GM12878 (cell line): ENCODE measurements around the gene CARS2. TPM values are rescaled to one million over a fixed set of nuclear protein-coding genes. Genes with fewer than 3 reads are reported as not detected.

Source experiments
- ATAC-seq: fragments of 200-7000 bp; cut with Tn5 transposase; 3 replicates; pipeline ENCODE4 v1.9.1; 2020; ENCODE audit warnings: mild to moderate bottlenecking, moderate library complexity
- BruUV-seq: library from RNA; stranded (reverse); fragments of 400-500 nt; replicated peaks from 2 replicates; lab custom pipeline; 2021; lab: Mats Ljungman, UMichigan
- CTCF ChIA-PET: fragments of 300-600 bp; sonication (Branson Sonifier 250); formaldehyde crosslinking; extraction: SDS; loops from one replicate; lab custom pipeline; 2021; ENCODE audit warnings: inconsistent platforms; lab: Yijun Ruan, JAX
- POLR2A ChIA-PET: fragments of 350-600 bp; formaldehyde crosslinking; extraction: SDS; loops from one replicate; lab custom pipeline; 2021; ENCODE audit warnings: inconsistent platforms; lab: Charles Lee
- RAD21 ChIA-PET: fragments of 300-600 bp; sonication (Branson Sonifier 250); formaldehyde crosslinking; loops from one replicate; lab custom pipeline; 2023; ENCODE audit warnings: antibody characterized with exemption; ENCODE audit not compliant: unreplicated experiment; lab: Charles Lee
- SMC1A ChIA-PET: fragments of 300-600 bp; sonication (Branson Sonifier 250); formaldehyde crosslinking; loops from one replicate; lab custom pipeline; 2023; ENCODE audit not compliant: unreplicated experiment, uncharacterized antibody; lab: Charles Lee
- DNase-seq: peaks from one replicate; pipeline ENCODE4 v3.0.0-alpha.2; 2011; ENCODE audit warnings: low read depth, low spot score
- FAIRE-seq: peaks from 3 replicates; lab custom pipeline; 2011; peaks lifted over from hg19 to GRCh38; lab: Jason Lieb, UNC
- H2AFZ ChIP-seq: 2 replicates; pipeline ENCODE4 v1.6.0; 2011; ENCODE audit warnings: low read depth, low read length, control low read depth; ENCODE audit not compliant: control insufficient read depth
- H3K27ac ChIP-seq: 2 replicates; pipeline ENCODE4 v1.5.1; 2011; ENCODE audit warnings: control low read depth; ENCODE audit not compliant: control insufficient read depth, insufficient read depth
- H3K27me3 ChIP-seq, 2 experiments: replicated peaks in 1 of 2; 2 replicates each; pipeline versions ENCODE4 v1.6.0 to v1.6.1; 2011; ENCODE audit warnings: low read length in 1 of 2; ENCODE audit not compliant: control insufficient read depth in 2 of 2, insufficient read depth in 2 of 2
- H3K36me3 ChIP-seq, 2 experiments: 2 replicates each; pipeline ENCODE4 v1.5.1; 2011; ENCODE audit warnings: low read length in 1 of 2; ENCODE audit not compliant: control insufficient read depth in 2 of 2, insufficient read depth in 2 of 2
- H3K4me1 ChIP-seq: 2 replicates; pipeline ENCODE4 v1.6.1; 2011; ENCODE audit warnings: mild to moderate bottlenecking, low read length, moderate library complexity, mixed read lengths; ENCODE audit not compliant: control insufficient read depth, insufficient read depth
- H3K4me2 ChIP-seq: 2 replicates; pipeline ENCODE4 v1.6.0; 2011; ENCODE audit warnings: control low read depth; ENCODE audit not compliant: control insufficient read depth, insufficient read depth
- H3K4me3 ChIP-seq: fragments of 200-600 bp; sonication (generic); 2 replicates; pipeline ENCODE4 v1.5.1; 2016
- H3K79me2 ChIP-seq: 2 replicates; pipeline ENCODE4 v1.6.0; 2011; ENCODE audit warnings: low read length; ENCODE audit not compliant: control insufficient read depth, insufficient read depth
- H3K9ac ChIP-seq: 2 replicates; pipeline ENCODE4 v1.8.0; 2011; ENCODE audit warnings: low read length, control low read depth, mixed read lengths; ENCODE audit not compliant: control insufficient read depth, insufficient read depth
- H3K9me3 ChIP-seq: replicated peaks from 3 replicates; pipeline ENCODE4 v1.5.1; 2011; ENCODE audit warnings: mild to moderate bottlenecking, low read length; ENCODE audit not compliant: control insufficient read depth, insufficient read depth
- H4K20me1 ChIP-seq: 2 replicates; pipeline ENCODE4 v1.6.0; 2011; ENCODE audit not compliant: control insufficient read depth, insufficient read depth
- CREB1 ChIP-seq: IDR thresholded peaks from 2 replicates; pipeline ENCODE4 v1.6.1; 2012; ENCODE audit warnings: low read depth, mild to moderate bottlenecking, inconsistent platforms
- EGR1 ChIP-seq, 2 experiments: IDR thresholded peaks; 1 replicate in 1 of 2; 2 replicates in 1 of 2; pipeline ENCODE4 v1.6.1; 2011 to 2012; ENCODE audit warnings: low read depth in 2 of 2, low read length in 2 of 2, borderline replicate concordance in 1 of 2, mild to moderate bottlenecking in 1 of 2, moderate library complexity in 1 of 2
- MLLT1 ChIP-seq: fragments of 450-650 bp; IDR thresholded peaks from 2 replicates; pipeline ENCODE4 v1.6.1; 2016; ENCODE audit warnings: mild to moderate bottlenecking
- NFYA ChIP-seq: IDR thresholded peaks from 2 replicates; pipeline ENCODE4 v1.6.1; 2011; ENCODE audit warnings: low read depth, mild to moderate bottlenecking, low read length, improper control_type of control experiment, borderline replicate concordance
- PKNOX1 ChIP-seq: fragments of 450-650 bp; IDR thresholded peaks from 2 replicates; pipeline ENCODE4 v1.6.1; 2016; ENCODE audit warnings: mild to moderate bottlenecking
- POLR2A ChIP-seq: IDR thresholded peaks from 2 replicates; pipeline ENCODE4 v1.6.1; 2011; ENCODE audit warnings: low read depth, mild to moderate bottlenecking, low read length
- POLR2AphosphoS5 ChIP-seq: IDR thresholded peaks from 2 replicates; pipeline ENCODE4 v1.6.1; 2011; ENCODE audit warnings: mild to moderate bottlenecking, low read length, inconsistent platforms
- PRDM15 ChIP-seq: fragments of 450-650 bp; formaldehyde crosslinking; IDR thresholded peaks from 2 replicates; pipeline ENCODE4 v1.4.0; 2020; ENCODE audit warnings: mild to moderate bottlenecking, moderate library complexity
- SUPT20H ChIP-seq: IDR thresholded peaks from 2 replicates; pipeline ENCODE4 v1.6.1; 2011; ENCODE audit warnings: low read depth, mild to moderate bottlenecking, low read length, moderate library complexity, borderline replicate concordance; ENCODE audit not compliant: control insufficient read depth
- TCF7 ChIP-seq: IDR thresholded peaks from 2 replicates; pipeline ENCODE4 v1.6.1; 2014; ENCODE audit warnings: antibody characterized with exemption, borderline replicate concordance
- ZBTB33 ChIP-seq: fragments of 450-650 bp; IDR thresholded peaks from 2 replicates; pipeline ENCODE4 v1.6.1; 2017; ENCODE audit warnings: mild to moderate bottlenecking
- WGBS: methylation state at CpG from one replicate; pipeline ENCODE4 v1.1.6; 2016; ENCODE audit warnings: low lambda C conversion rate; ENCODE audit not compliant: insufficient replicate concordance, insufficient coverage; ENCODE audit errors: missing lambda C conversion rate; 5-methylcytosine and 5-hydroxymethylcytosine counted together
- in situ Hi-C: fragments of 300-500 bp; cut with MboI; formaldehyde crosslinking; loops from 9 replicates; pipeline ENCODE4 v1.14.3; 2018; ENCODE audit warnings: mixed read lengths
- intact Hi-C: fragments of 100-400 bp; cut with micrococcal nuclease; formaldehyde crosslinking; loops from one replicate; pipeline ENCODE4 v1.14.2; 2022; ENCODE audit not compliant: unreplicated experiment
- polyA plus RNA-seq, 11 experiments: library from polyadenylated mRNA; depleted of rRNA in 4 of 11; unstranded in 6 of 11; stranded (reverse) in 5 of 11; fragments of >200 nt; fragmentation: Nextera tagmentation in 4 of 11; fragmentation: Illumina TruSeq in 1 of 11; extraction: Ambion mirVana in 4 of 11; extraction: Trizol in 1 of 11; gene quantifications; 1 replicate in 1 of 11; 2 replicates in 10 of 11; pipeline versions ENCODE4 v1.2.1 to v1.2.3, GENCODE V29; 2011 to 2016; ENCODE audit warnings: inconsistent platforms in 2 of 11, missing spikeins in 2 of 11, low read depth in 1 of 11
- total RNA-seq, 4 experiments: library from RNA; depleted of rRNA in 3 of 4; stranded (reverse); fragments of >200 nt in 3 of 4; fragmentation: Illumina TruSeq in 1 of 4; extraction: Trizol in 1 of 4; gene quantifications; 2 replicates each; pipeline versions ENCODE4 v1.2.1 to v1.2.3, GENCODE V29; 2013 to 2021

Gene CARS2
- total and polyA plus RNA-seq, 10 of the 15 experiments (the other 5 are each of a cell fraction or from before 2014, with no cell fraction given): 4.2 to 101 (median 61.5) TPM

GRCh38 chr13:110714797-110715394 is 9.0 kb upstream of the CARS2 start (continued):
- TF ChIP-seq PRDM15 (CRISPR knock-in tag) (peak; percentile 66; the same call in 1 of the 2 replicates), SUPT20H (no peak), CREB1 (no peak), NFYA (no peak), TCF7 (no peak)

- intact Hi-C loops (loop anchor here (1.0 to 10.0 kb wide), 7 partner anchors 37 to 589 kb away; partner anchors contain the start of gene ANKRD10), in situ Hi-C loops (no loop called here)
- Histone ChIP-seq H3K4me2 (no peak overlapping the region; the same call in 1 of the 2 replicates), H3K27ac (peak overlapping the region; percentile 91), H3K36me3 (peaks cover 0 to 4% of the 10 kb centered on the region in 2 experiments; a peak in 2 of 4 replicates), H3K79me2 (peaks cover 46% of the 10 kb centered on the region), H3K4me1 (peaks cover 5% of the 10 kb centered on the region), H4K20me1 (no peaks in the 10 kb centered on the region; the same call in 1 of the 2 replicates), H3K27me3 (no peaks in the 10 kb centered on the region), H3K9me3 (no peaks in the 10 kb centered on the region; the same call in 2 of the 3 replicates), H2AFZ (peak overlapping the region; percentile 48), H3K9ac (peak overlapping the region; percentile 95), H3K4me3 (peak overlapping the region; percentile 95)
- no TSS peak for BruUV-seq
- RAD21 ChIA-PET: interaction anchor here (1.1 to 1.5 kb wide), 5 partner anchors 69 to 1799 kb away, joined by 3 to 6 read pairs (median 3); no protein-coding TSS in a partner anchor
- no peak for FAIRE-seq
- WGBS: under 1% methylated on average over 53 of the region's 86 CpGs
- no peak for ATAC-seq
- CTCF ChIA-PET: no interaction called here
- POLR2A ChIA-PET: interaction anchor here (0.6 to 1.5 kb wide), 6 partner anchors 27 to 199 kb away, joined by 3 to 8 read pairs (median 3); no protein-coding TSS in a partner anchor
- no peak for DNase-seq
- SMC1A ChIA-PET: interaction anchor here (1.0 to 1.5 kb wide), 2 partner anchors 12 to 69 kb away, joined by 3 to 4 read pairs; no protein-coding TSS in a partner anchor
- TF ChIP-seq POLR2AphosphoS5: no peak
- TF ChIP-seq ZBTB33: no peak
- no peak for TF ChIP-seq MLLT1
- TF ChIP-seq PKNOX1: no peak
- TF ChIP-seq POLR2A: peak; percentile 46; the same call in 1 of the 2 replicates
- TF ChIP-seq EGR1 (IDR thresholded peaks at IDR 0.05; ENCODE audit: borderline replicate concordance in 1 of 2, low read depth in 2 of 2, low read length in 2 of 2): peak in 1 of 2 experiments; percentile 28; a peak in 1 of 3 replicates
Observed at GRCh38 chr13:110713981-110714796, 8.3 kb upstream of the CARS2 start.
